IPS-11a (cell line): ENCODE results near the gene TAS1R1.
"Not testable (repeated sequence)": the region's sequence is repeated elsewhere in the genome, so short reads cannot be mapped to it uniquely, and the experiment has no call there.

Experiments used
- H3K4me3 ChIP-seq: one replicate; pipeline ENCODE4 v1.5.1; 2013; ENCODE audit warnings: low read depth, low read length, control low read depth

TAS1R1 gene

DNA sequence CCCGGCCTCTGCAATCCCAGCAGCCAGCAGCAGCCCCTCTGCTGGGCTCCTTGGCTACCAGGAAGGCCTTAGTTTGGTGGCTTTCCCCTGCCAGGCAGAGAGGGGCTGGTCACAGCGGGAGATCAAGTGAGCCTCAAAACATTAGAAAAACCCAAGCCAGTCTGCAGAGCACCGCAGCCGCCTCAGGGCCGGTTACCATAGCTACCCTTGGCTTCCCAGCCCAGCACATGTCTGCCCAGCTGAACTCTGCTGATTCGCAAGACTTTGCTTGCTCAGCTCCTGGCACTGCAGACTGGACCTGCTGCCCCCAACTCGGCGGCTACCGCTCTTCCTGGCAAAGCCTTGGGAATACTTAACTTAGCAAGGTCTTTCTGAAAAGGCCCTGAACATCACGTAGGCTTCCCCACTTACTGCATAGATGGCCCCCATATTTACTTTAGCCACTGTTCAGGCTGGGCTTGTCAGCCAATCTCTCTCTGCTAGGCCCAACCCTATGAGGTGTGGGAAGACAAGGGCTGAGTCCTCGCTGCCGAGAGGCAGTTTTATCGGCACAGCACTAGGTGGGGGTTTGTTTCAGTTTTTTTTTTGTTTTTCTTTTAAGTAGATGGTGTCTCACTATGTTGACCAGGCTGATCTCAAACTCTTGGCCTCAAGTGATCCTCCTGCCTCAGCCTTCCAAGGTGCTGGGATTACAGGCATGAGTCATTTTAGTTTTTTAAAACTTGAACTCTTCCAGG lies 35.0 kb upstream of the TAS1R1 start:
- H3K4me3 ChIP-seq, result no peak overlapping the region

GRCh38 chr1:6521536-6521935 lies 33.6 kb upstream of the TAS1R1 start:
- no peak overlapping the region for H3K4me3 ChIP-seq

- H3K4me3 ChIP-seq, result no peak overlapping the region
Measured at GRCh38 chr1:6523566-6523965, 31.5 kb upstream of the TAS1R1 start.

GRCh38 chr1:6526316-6526715 lies 28.8 kb upstream of the TAS1R1 start:
- H3K4me3 ChIP-seq, result no peak overlapping the region

DNA sequence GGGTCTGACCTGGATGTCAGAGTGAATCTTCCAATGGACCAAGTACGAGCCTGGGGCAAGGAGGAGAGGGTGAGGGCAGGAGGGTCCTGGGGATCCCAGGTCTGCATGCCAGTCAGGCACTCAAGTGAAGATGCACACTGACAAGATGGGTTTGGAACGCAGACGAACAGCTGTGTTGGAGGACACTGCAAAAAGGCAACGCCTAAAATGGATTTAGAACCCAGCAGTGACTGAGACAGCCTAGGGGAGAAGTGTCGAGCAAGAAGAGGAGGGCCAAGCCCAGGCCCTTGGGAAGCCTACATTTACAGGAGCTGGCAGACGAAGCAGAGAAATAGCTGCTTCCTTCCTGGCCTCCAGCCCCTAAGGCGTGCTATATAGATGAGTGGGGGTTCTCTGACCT lies 26.6 kb upstream of the TAS1R1 start:
- H3K4me3 ChIP-seq, result no peak overlapping the region

DNA sequence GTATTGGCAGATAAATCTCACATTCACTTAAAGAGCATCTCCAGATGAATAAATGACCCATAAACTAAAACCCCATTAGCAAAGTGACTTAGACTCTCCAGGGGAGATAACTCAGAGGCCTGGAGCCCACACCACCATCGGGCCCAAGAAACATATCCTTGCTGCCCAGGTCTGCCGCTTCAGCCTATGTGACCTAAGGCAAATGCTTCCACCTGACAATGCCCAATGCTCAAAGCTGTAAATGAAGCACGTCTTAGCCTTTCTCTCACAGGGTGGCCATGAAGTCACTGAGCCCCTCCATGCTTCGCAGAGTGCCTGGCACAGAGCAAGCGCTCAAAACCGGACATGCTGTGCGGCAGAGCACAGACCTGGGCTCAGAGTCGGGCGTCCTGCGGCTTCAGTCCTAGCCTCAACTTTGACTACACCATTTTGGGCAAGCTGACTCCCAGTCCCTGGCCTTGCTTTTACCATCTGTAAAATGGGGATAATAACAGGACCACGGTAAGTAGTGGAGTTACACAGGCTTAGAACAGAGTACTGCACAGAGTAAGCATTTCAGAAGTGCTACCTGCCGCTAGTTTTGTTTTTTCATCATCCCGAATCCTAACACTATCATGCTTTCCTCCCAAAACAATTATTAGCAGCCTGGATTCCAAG lies 24.5 kb upstream of the TAS1R1 start:
- H3K4me3 ChIP-seq, result no peak overlapping the region

GRCh38 chr1:6531996-6532395 lies 23.1 kb upstream of the TAS1R1 start:
- H3K4me3 ChIP-seq, result no peak overlapping the region

DNA sequence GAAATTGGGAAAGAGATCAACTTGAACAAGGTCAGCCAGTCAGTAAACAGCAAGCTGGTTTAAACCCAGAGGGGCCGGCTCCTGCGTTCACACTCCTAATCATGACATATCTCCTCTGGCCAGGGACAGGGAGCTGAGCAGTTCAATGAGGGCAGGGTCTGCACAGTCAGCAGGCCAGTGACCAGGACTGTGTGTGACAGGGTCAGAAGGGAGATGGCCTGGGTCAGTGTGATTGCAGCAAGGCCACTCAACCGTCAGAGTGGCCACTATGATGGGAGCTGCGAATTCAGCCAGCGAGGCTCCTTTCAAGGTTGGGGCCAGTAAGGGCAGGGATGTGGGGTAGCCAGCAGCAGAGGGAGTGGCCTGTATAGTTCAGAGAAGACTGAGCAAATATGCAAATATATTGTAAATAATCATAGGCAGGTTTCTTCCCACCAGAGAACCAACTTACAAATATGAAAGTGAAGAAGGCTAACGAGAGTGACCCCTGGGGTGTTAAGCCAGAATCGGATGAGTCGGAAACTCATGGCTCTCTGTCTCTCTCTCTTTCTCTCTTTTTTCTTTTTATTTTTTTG lies 20.8 kb upstream of the TAS1R1 start:
- no peak overlapping the region for H3K4me3 ChIP-seq

- no peak overlapping the region for H3K4me3 ChIP-seq
Measured at GRCh38 chr1:6535214-6535613, 19.9 kb upstream of the TAS1R1 start.

DNA sequence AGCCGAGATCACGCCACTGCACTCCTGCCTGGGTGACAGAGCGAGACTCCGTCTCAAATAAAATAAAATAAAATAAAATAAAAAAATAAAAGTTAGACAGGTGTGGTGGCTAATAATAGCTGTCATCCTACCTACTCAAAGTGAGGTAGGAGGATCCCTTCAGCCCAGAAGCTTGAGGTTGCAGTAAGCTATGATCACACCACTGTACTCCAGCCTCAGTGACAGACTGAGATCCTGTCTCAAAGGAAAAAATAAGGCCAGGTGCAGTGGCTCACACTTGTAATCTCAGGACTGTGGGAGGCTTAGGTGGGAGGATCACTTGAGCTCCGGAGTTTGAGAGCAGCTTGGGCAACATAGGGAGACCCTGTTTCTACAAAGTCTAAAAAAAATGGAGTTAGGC lies 18.8 kb upstream of the TAS1R1 start:
- no peak overlapping the region for H3K4me3 ChIP-seq

DNA sequence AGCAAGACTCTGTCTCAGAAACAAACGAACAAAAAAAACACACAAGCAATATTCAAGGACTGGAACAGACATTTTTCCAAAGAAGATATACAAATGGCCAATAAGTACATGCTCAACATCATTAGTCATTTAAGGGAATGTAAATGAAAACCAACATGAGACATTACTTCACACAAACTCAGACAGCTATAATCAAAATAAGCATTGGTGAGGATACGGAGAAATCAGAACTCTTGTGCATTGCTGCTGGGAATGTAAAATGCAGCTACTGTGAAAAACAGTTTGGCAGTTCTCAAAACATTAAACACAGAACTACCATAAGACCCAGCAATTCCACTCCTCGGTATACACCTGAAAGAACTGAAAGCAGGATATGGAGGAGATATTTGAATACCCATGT lies 16.2 kb upstream of the TAS1R1 start:
- H3K4me3 ChIP-seq, result no peak overlapping the region

DNA sequence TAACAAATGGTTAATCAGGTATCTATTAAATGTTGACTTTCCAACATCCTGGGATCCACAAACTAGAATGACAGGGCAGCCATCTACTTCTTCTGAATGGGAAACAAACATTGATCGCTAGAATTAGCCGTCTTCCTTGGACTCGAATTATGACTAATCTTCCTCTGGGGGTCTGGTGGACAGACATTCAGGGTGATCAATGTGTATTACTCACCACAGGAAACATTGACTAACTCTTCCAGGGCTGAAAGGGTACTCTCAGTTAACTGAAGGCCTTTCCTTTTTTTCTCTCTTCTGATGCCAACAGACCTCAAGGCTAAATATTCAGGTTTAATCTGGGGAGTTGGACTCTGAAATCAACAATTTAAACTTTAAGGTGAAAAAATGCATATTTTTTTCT lies 10.3 kb upstream of the TAS1R1 start:
- no peak overlapping the region for H3K4me3 ChIP-seq

- H3K4me3 ChIP-seq, result no peak overlapping the region
Measured at GRCh38 chr1:6545276-6546112, 9.6 kb upstream of the TAS1R1 start.

DNA sequence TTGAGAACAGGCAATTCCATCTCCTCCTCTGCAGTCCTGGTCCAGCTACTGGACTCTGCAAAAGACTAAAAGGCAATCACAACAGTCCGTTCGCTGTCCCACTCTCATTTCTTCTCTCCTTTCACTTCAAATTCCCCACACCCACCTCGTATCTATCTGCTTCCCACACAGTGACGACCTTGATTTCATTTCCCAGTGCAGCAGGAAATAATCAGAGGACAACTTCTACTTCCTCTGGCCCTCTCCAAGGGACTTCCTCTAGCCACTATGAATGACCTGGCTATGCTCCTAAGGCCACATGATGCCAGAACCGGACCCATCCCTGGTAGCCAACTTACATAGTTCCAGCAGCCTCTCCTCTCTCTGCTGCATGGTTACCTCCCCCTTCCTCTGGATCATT lies 8.8 kb upstream of the TAS1R1 start:
- H3K4me3 ChIP-seq, result no peak overlapping the region

DNA sequence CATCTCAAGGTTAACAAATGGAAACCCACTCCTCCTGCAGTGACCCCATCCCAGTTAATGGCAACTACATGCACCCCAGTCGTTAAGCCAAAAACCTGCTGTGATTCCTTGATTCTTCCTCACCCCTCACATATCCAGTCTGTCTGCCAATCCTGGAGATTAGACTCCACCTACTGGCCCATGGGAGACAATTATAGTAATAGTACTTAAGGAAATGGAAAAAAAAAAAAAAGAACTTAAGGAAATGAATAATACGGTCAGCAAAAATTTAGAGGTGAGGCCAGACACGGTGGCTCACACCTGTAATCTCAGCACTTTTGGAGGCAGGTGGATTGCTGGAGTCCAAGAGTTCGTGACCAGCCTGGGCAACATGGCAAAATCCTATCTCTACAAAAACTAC lies 7.8 kb upstream of the TAS1R1 start:
- no peak overlapping the region for H3K4me3 ChIP-seq

DNA sequence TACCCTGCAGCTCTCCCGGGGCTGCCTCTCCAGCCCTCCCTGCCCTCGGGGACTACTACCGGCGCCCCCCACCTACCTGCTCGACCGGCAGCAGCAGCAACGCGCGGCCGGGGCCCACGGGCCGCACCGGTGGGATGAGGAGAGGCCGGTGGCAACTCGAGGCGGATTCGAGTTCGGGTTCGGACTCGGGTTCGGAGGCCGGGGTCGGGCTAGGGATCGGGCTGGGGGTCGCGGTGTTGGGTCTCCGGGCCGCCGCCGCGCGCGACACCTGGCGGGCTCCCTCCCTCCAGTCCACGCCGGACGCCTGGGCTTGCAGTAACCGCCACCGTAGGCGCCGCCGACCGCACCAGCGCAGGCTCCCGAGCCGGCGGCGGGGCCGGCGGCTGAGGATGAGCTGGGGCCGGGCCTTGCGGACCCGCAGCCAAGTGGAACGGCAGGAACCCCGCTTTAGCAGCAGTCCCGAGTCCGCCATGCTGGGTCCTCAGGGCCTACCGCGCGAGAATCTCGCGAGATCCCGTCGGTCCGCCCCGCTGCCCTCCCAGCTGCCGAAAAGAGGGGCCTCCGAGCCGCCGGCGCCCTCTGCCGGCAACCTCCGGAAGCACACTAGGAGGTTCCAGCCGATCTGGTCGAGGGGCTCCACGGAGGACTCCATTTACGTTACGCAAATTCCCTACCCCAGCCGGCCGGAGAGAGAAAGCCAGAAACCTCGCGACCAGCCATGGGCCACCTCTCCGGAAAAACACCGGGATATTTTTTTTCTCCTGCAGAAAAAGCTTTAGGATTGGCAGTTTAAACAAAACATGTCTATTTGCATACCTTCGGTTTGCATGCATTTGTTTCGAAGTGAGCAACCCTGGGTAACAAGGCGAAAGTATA lies 838 bp upstream of the TAS1R1 start, which contains the start of gene NOL9:
TSS of gene NOL9 (minus strand) at position 483 of the 876 bp plus-strand sequence. CDS start at position 472, 11 bp downstream.
- peak within 1 kb of the TSS; percentile 97 for H3K4me3 ChIP-seq

DNA sequence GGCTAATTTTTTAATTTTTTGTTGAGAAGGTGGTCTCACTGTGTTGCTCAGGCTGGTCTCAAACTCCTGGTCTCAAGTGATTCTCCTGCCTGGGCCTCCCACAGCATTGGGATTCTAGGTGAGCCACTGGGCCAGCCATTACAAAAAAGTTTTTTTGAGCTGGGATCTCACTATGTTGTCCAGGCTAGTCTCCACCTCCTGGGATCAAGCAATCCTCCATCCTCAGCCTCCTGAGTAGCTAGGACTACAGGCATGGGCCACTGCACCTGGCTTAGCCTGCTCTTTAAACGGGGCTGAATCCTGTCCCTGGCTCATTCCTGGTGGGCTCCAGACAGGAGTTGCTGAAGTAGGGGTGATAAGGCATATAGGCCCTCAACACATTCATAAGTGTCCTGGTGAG lies 2.5 kb downstream of the TAS1R1 start:
- no peak overlapping the region for H3K4me3 ChIP-seq

GRCh38 chr1:6559161-6559560 lies 4.1 kb downstream of the TAS1R1 start:
- H3K4me3 ChIP-seq, result not testable (repeated sequence)

DNA sequence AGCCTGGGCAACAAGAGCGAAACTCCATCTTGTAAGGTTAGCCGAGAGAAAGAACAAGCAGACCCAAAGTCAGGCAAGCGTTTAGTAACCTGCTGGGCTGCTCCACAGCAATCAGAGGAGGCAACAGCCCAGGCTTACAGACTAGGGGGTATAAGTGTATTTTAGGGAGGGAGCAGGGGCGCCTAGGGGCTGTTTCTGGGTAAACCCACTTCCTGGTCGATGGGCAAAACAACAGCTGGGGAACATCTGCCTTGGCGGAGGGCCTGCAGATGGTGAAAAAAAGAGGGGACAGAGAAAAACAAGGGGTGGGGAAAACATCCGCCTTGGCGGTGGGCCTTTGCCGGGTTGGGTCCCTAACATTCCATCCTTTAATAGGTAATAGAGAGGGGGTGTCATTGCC lies 5.2 kb downstream of the TAS1R1 start:
- H3K4me3 ChIP-seq, result no peak overlapping the region

GRCh38 chr1:6569033-6569432 lies 13.9 kb downstream of the TAS1R1 start:
- no peak overlapping the region for H3K4me3 ChIP-seq
